ENCODE measurements around the gene SLC35F2.
"Not testable (repeated sequence)": the region's sequence is repeated elsewhere in the genome, so short reads cannot be mapped to it uniquely, and the experiment has no call there.

SLC35F2 gene

DNA sequence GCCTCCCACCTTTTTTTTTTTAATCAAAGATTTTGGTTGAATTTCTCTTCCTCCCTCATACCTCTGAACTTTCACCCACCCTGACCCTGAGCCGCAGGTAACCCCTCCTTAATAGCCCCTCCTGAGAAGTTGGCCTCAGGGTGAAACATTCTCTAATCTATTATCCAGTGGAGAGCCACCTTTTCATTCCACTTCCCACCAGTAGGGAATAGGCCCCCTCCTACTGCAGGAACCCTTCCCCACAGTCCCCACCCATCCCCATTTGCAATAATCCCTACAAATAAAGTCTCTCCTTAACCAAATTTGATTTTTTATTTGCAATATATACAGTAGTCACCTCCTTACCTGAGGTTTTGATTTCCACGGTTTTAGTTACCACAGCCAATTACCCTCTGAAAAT lies 2.1 kb upstream of the SLC35F2 start:
- no peak overlapping the region for H3K4me3 ChIP-seq (replicated peaks; ENCODE audit: low read depth, low read length)
- no peak for DNase-seq (ENCODE audit: low read depth)
- TF ChIP-seq, protein P1, sequence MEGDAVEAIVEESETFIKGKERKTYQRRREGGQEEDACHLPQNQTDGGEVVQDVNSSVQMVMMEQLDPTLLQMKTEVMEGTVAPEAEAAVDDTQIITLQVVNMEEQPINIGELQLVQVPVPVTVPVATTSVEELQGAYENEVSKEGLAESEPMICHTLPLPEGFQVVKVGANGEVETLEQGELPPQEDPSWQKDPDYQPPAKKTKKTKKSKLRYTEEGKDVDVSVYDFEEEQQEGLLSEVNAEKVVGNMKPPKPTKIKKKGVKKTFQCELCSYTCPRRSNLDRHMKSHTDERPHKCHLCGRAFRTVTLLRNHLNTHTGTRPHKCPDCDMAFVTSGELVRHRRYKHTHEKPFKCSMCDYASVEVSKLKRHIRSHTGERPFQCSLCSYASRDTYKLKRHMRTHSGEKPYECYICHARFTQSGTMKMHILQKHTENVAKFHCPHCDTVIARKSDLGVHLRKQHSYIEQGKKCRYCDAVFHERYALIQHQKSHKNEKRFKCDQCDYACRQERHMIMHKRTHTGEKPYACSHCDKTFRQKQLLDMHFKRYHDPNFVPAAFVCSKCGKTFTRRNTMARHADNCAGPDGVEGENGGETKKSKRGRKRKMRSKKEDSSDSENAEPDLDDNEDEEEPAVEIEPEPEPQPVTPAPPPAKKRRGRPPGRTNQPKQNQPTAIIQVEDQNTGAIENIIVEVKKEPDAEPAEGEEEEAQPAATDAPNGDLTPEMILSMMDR (IDR thresholded peaks at IDR 0.05; ENCODE audit: low read length, missing control alignments) = no peak

DNA sequence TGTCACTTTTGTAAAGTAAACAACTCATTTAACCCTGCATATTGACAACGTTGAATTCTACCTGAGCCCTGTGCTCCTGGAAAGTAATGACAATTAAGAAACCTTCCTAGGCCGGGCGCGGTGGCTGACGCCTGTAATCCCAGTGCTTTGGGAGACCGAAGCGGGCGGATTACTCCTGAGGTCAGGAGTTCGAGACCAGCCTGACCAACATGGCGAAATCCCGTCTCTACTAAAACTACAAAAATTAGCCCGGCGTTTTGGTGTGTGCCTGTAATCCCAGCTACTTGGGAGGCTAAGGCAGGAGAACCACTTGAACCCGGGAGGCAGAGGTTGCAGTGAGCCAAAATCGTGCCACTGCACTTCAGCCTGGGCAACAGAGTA lies 1.6 kb upstream of the SLC35F2 start:
- not testable (repeated sequence) for H3K4me3 ChIP-seq (replicated peaks; ENCODE audit: low read depth, low read length); DNase-seq (ENCODE audit: low read depth)

DNA sequence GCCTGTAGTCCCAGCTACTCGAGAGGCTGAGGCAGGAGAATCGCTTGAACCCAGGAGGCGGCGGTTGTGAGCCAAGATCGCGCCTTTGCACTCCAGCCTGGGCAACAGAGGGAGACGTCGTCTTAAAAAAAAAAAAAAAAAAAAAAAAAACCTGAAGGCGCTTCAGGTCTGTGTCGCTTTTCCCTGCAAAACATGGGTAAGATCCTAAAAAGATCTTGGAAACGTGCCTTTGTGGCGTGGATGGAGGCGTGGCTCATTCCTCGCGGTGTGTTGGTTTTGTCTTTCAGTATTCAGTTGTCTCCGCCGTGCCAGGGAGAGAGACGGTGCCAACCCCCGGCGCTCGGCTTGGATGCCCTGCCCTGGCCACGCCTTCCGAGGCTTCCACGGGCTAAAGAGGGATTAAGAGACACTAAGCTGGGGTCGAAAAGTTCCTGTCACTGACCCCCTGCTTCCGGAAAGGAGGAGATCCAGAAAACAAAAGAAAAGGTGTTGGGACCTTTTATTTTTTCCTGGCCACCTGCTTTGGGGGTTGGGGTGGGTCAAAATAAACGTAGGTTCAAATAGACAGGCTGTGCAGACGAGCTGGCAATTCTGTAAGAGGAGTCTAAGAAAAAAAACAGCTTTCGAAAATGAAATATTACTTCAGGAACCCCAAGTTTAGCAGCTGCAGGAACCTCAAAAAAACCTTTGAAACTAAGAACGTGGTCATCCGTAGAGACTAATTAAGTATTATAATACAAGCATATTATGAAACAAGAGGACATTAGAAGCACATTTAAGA lies 1.1 kb upstream of the SLC35F2 start:
- TF ChIP-seq, protein P1 (IDR thresholded peaks at IDR 0.05; ENCODE audit: low read length, missing control alignments) = no peak
- peak overlapping the region; percentile 72 for H3K4me3 ChIP-seq (replicated peaks; ENCODE audit: low read depth, low read length)
- DNase-seq (ENCODE audit: low read depth) = no peak

DNA sequence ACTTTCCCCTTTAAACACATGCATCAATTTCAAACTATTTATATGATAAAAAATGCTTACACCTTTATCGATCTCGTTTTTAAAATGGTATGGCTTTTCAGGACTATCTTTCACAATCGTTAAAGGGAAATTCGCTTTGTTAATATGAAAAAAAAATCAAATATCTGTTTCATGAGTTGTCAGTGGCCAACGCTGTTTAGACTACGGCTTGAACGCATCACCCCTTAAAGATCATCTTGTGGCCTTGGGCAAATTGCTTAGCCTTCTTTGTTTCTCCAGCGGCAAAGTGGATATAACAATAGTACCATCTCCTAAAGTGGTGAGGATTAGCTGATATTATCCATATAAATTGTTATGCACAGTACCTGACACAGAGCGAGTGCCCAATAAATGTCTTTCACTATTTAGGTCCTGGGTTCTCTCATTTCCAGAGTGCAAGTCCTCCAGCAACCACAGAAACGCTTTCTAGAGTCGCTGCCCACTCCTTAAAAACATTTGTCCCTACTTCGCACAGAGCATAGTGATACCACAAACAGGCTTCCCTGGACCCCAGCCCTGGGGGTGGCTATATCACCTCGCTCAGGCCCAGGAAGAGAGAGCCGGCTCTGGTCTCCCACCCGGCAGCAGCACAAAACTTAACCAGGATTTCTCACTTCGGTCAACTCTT lies 904 bp downstream of the SLC35F2 start:
- no peak for DNase-seq (ENCODE audit: low read depth)

DNA sequence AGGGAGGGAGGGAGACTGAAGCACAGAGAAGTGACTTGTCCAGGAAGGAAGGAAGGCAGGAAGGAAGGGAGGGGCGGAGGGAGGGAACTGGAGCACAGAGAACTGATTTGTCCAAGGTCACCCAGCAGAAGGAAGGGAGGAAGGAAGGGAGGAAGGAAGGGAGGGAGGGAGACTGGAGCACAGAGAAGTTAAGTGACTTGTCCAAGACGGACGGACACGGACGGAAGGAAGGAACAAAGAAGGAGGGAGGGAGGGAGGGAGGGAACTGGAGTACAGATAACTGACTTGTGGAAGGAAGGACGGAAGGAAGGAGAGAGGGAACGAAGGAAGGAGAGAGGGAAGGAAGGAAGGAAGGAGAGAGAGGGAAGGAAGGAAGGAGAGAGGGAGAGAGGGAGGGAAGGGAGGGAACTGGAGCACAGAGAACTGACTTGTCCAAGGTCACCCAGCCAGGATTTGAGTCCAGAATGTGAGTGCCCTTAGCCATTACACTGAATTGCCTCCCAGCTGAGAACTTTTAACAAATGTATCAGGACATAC lies 1.5 kb downstream of the SLC35F2 start:
- no peak overlapping the region for H3K4me3 ChIP-seq (replicated peaks; ENCODE audit: low read depth, low read length)
- TF ChIP-seq, protein P1 (IDR thresholded peaks at IDR 0.05; ENCODE audit: low read length, missing control alignments) = no peak
- DNase-seq (ENCODE audit: low read depth) = no peak

More for the DNA sequence above, 904 bp downstream of the SLC35F2 start:
- TF ChIP-seq, protein P1 (IDR thresholded peaks at IDR 0.05; ENCODE audit: low read length, missing control alignments) = no peak
- peak overlapping the region; percentile 72 for H3K4me3 ChIP-seq (replicated peaks; ENCODE audit: low read depth, low read length)

DNA sequence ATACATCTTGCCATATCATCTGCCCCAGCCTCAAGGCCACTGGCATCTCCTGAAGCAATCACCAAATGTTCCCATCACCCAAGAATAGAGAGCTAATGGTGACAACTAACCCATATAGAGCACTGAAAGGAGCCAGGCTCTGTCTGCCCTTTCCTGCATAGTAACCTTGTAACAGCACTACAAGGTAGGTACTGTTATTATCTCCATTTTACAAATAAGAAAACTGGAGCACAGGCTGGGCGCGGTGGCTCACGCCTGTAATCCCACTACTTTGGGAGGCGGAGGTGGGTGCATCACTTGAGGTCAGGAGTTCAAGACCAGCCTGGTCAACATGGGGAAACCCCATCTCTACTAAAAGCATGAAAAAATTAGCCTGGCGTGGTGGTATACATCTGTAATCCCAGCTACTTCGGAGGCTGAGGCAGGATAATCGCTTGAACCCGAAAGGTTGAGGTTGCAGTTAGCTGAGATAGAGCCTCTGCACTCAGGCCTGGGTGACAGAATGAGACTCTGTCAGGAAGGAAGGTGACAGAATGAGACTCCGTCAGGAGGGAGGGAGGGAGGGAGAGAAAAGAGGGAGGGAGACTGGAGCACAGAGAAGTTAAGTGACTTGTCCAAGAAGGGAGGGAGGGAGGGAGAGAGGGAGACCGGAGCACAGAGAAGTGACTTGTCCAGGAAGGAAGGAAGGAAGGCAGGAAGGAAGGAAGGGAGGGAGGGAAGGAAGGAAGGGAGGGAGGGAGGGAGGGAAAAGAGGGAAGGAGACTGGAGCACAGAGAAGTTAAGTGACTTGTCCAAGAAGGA lies 2.2 kb downstream of the SLC35F2 start:
- no peak for DNase-seq (ENCODE audit: low read depth)
- TF ChIP-seq, protein P1 (IDR thresholded peaks at IDR 0.05; ENCODE audit: low read length, missing control alignments) = no peak
- no peak overlapping the region for H3K4me3 ChIP-seq (replicated peaks; ENCODE audit: low read depth, low read length)

DNA sequence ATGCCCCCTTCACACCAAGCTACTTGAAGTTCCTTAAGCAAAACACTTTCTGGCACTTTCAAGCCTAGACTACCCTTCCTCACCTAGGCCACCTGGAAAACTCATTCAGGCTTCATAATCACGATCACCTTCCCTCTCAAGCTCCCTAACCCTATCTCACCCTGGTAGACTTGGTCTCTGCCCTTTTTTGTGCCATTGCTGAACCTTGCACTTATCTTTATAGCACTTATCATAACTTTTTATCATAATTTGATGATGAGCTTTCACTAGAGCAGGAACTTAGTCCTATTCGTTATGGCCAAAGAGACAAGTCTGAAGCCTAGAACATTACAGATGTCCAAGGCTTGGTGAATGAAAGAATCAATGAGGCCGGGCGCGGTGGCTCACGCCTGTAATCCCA lies 5.5 kb downstream of the SLC35F2 start:
- TF ChIP-seq, protein P1 (IDR thresholded peaks at IDR 0.05; ENCODE audit: low read length, missing control alignments) = no peak
- DNase-seq (ENCODE audit: low read depth) = no peak
- no peak overlapping the region for H3K4me3 ChIP-seq (replicated peaks; ENCODE audit: low read depth, low read length)

Data from fibroblast of pulmonary artery (primary cell).